ENCODE measurements around the gene PPP6R1.
"Not testable (repeated sequence)": the region's sequence is repeated elsewhere in the genome, so short reads cannot be mapped to it uniquely, and the experiment has no call there.

DNA sequence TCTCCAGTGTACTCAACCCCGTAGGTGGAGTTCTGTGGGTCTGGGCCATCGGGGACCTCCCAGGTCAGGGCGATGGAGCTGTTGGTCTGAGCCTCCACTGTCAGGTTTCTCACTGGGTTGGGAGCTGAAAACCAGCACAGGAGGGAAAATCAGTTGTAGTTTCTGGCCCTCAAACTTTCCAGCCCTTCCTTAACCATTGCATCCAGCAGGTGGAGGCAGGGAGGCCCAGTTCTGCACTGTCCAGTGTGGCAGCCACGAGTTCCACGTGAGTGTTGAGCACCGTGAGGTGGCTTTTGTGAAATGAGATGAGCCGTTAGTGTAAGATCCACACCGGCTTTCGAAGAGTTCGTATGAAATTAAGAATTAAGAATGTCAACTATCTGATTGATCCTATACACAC lies 56.6 kb downstream of the PPP6R1 start:
- TF ChIP-seq POLR2A (IDR thresholded peaks at IDR 0.05) = not testable (repeated sequence)
- TF ChIP-seq, protein P1, sequence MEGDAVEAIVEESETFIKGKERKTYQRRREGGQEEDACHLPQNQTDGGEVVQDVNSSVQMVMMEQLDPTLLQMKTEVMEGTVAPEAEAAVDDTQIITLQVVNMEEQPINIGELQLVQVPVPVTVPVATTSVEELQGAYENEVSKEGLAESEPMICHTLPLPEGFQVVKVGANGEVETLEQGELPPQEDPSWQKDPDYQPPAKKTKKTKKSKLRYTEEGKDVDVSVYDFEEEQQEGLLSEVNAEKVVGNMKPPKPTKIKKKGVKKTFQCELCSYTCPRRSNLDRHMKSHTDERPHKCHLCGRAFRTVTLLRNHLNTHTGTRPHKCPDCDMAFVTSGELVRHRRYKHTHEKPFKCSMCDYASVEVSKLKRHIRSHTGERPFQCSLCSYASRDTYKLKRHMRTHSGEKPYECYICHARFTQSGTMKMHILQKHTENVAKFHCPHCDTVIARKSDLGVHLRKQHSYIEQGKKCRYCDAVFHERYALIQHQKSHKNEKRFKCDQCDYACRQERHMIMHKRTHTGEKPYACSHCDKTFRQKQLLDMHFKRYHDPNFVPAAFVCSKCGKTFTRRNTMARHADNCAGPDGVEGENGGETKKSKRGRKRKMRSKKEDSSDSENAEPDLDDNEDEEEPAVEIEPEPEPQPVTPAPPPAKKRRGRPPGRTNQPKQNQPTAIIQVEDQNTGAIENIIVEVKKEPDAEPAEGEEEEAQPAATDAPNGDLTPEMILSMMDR (IDR thresholded peaks at IDR 0.05) = peak in 1 of 12 donors; percentile 16
